Measurements from ENCODE around the gene ANO2.

ANO2 gene

DNA sequence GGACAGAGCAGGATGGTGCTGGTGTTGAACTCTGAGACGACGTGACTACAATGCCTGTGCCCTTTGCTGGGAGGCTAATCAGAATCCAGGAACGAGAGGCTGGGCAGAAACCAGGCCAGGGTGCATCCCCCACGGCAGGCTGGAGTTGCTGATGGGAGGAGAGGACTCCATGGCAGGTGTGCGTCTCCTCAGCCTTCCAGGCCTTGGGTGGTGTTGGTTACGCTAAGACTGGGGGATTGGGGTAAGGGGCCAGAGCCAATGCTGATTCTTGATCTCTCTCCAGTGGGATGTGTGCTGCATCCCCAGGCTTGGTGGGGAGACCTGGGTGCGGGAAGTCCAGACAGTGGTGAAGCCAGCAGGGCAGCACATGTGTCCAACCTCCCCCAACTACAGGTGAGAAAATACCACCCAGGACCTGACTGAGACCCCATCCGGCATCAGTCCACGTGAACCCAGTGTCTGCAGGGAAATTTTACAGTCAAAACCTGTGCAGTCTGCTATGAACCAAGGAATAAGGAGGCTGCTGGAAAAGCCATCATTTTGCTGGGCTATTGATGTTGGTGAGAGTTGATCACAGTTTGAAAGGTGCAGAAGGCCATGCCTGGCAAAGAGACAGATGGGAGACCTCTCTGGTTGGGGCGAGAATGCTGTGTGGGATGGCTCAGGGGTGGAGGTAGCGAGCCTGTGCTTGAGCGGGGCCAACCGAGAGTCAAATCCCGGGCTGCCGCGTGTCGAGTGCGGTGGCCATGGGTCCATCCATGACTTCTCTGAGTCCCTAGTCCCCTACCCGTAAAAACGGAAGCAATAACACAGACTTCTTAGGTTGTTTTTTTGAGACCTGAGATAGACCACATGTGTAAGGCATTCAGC lies 423.4 kb downstream of the ANO2 start:
- Histone ChIP-seq H4K8ac (ENCODE audit: low read depth, low read length) (no peak overlapping the region), H3K9me3 (replicated peaks in 1 of 2; ENCODE audit: control insufficient read depth in 2 of 2, insufficient read depth in 1 of 2, low read depth in 1 of 2, low read length in 2 of 2) (no peaks in the 10 kb centered on the region)

DNA sequence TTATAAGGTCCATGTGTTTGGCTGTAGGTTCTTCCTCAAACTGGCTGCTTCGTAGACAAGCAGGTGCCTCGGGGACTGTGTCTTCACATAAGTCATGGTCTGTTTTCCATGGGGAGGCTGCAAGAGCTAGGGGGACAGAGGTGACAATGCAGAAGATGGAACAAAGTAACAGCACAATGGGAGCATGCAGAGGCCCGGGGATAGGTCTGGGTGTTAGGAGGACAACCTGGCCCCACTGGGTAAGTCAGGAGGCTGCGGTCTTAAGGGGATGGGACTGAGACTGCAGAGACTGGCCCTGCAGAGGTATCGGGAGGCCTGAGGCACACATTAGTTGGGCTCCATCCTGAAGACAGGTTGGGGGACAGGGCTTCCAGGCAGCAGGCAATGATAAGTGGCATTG lies 424.2 kb downstream of the ANO2 start:
- H3K36me3 ChIP-seq (replicated peaks in 1 of 2; ENCODE audit: control insufficient read depth in 2 of 2, insufficient read depth in 2 of 2, low read length in 2 of 2): no peaks in the 10 kb centered on the region
- H4K91ac ChIP-seq (ENCODE audit: low read depth, low read length, poor library complexity): no peak overlapping the region
- H2AFZ ChIP-seq (ENCODE audit: low read length): no peak overlapping the region
- H3K4ac ChIP-seq (ENCODE audit: low read length): no peak overlapping the region
- no peak overlapping the region for H2BK12ac ChIP-seq (ENCODE audit: low read length)
- H2AK5ac ChIP-seq (ENCODE audit: low read depth, low read length): no peak overlapping the region
- WGBS, 2 donors (ENCODE audit: extremely low coverage in 2 of 2, insufficient read length in 2 of 2, insufficient replicate concordance in 1 of 2): no CpG with 5 or more reads among the region's 5 CpGs
- H3K18ac ChIP-seq (ENCODE audit: low read length): no peak overlapping the region
- no peak for DNase-seq (ENCODE audit: low spot score)
- H4K8ac ChIP-seq (ENCODE audit: low read depth, low read length): no peak overlapping the region
- H3K14ac ChIP-seq (ENCODE audit: low read length): no peak overlapping the region
- H3K27me3 ChIP-seq (ENCODE audit: control insufficient read depth in 3 of 3, insufficient read depth in 3 of 3, low read depth in 1 of 3, low read length in 3 of 3): no peaks in the 10 kb centered on the region
- no peak overlapping the region for H3K23ac ChIP-seq (ENCODE audit: low read depth, low read length, poor library complexity)
- H2BK5ac ChIP-seq (ENCODE audit: low read length): no peak overlapping the region
- H3K9ac ChIP-seq (ENCODE audit: low read depth, low read length, poor library complexity): no peak overlapping the region
- H3K27ac ChIP-seq (replicated peaks; ENCODE audit: low read length): no peak overlapping the region
- H3K9me3 ChIP-seq (replicated peaks in 1 of 2; ENCODE audit: control insufficient read depth in 2 of 2, insufficient read depth in 1 of 2, low read depth in 1 of 2, low read length in 2 of 2): no peaks in the 10 kb centered on the region
- no peak overlapping the region for H3K4me2 ChIP-seq (ENCODE audit: insufficient read depth, low read length, poor library complexity, severe bottlenecking)
- no peaks in the 10 kb centered on the region for H3K79me1 ChIP-seq (ENCODE audit: low read depth, low read length)
- H2BK15ac ChIP-seq (ENCODE audit: low read length): no peak overlapping the region
- no peak overlapping the region for H3K4me3 ChIP-seq (ENCODE audit: low read length in 2 of 2)
- H3K4me1 ChIP-seq (ENCODE audit: control insufficient read depth in 2 of 2, insufficient read depth in 1 of 2, low read depth in 1 of 2, low read length in 2 of 2): peaks cover 2 to 8% of the 10 kb centered on the region in 2 donors
- H2BK120ac ChIP-seq (ENCODE audit: low read depth, low read length): no peak overlapping the region

More for the DNA sequence above, 423.4 kb downstream of the ANO2 start:
- Histone ChIP-seq H2BK15ac (ENCODE audit: low read length) (no peak overlapping the region), H3K36me3 (replicated peaks in 1 of 2; ENCODE audit: control insufficient read depth in 2 of 2, insufficient read depth in 2 of 2, low read length in 2 of 2) (no peaks in the 10 kb centered on the region), H3K9ac (ENCODE audit: low read depth, low read length, poor library complexity) (no peak overlapping the region), H2BK5ac (ENCODE audit: low read length) (no peak overlapping the region), H3K27me3 (ENCODE audit: control insufficient read depth in 3 of 3, insufficient read depth in 3 of 3, low read depth in 1 of 3, low read length in 3 of 3) (no peaks in the 10 kb centered on the region), H3K18ac (ENCODE audit: low read length) (peak overlapping the region; percentile 0), H3K23ac (ENCODE audit: low read depth, low read length, poor library complexity) (no peak overlapping the region), H3K4me1 (ENCODE audit: control insufficient read depth in 2 of 2, insufficient read depth in 1 of 2, low read depth in 1 of 2, low read length in 2 of 2) (peaks cover 2 to 4% of the 10 kb centered on the region in 2 donors), H3K4ac (ENCODE audit: low read length) (no peak overlapping the region), H2BK12ac (ENCODE audit: low read length) (no peak overlapping the region), H3K79me1 (ENCODE audit: low read depth, low read length) (no peaks in the 10 kb centered on the region), H2BK120ac (ENCODE audit: low read depth, low read length) (no peak overlapping the region), H3K27ac (replicated peaks; ENCODE audit: low read length) (no peak overlapping the region), H3K14ac (ENCODE audit: low read length) (no peak overlapping the region), H3K4me2 (ENCODE audit: insufficient read depth, low read length, poor library complexity, severe bottlenecking) (no peak overlapping the region), H2AFZ (ENCODE audit: low read length) (no peak overlapping the region), H3K4me3 (ENCODE audit: low read length in 2 of 2) (no peak overlapping the region), H2AK5ac (ENCODE audit: low read depth, low read length) (no peak overlapping the region), H4K91ac (ENCODE audit: low read depth, low read length, poor library complexity) (peak overlapping the region; percentile 57)
- DNase-seq (ENCODE audit: low spot score): no peak
- WGBS, 2 donors (ENCODE audit: extremely low coverage in 2 of 2, insufficient read length in 2 of 2, insufficient replicate concordance in 1 of 2): no CpG with 5 or more reads among the region's 20 CpGs

DNA sequence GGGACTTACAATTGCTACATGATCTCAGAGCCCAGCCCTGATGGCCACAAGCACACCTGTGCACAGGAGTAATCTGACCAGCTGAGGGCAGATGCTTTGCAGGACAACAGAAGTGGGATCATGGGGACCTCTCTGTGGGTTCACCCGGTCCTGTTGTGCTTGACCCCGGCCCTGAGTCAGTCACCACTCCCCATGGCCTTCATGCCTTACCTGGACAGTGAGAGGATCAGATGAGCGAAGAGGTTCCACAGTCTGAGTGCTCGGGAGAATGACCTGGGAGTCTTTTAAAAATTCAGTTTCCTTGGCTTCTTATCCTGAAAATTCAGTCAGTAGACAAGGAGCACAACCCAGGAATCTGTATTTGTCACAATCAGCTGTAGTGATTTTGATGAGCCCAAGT lies 425.0 kb downstream of the ANO2 start:
- H3K14ac ChIP-seq (ENCODE audit: low read length): no peak overlapping the region
- H4K91ac ChIP-seq (ENCODE audit: low read depth, low read length, poor library complexity): no peak overlapping the region
- no peak overlapping the region for H3K4me2 ChIP-seq (ENCODE audit: insufficient read depth, low read length, poor library complexity, severe bottlenecking)
- peaks cover 2 to 8% of the 10 kb centered on the region in 2 donors for H3K4me1 ChIP-seq (ENCODE audit: control insufficient read depth in 2 of 2, insufficient read depth in 1 of 2, low read depth in 1 of 2, low read length in 2 of 2)
- H3K79me1 ChIP-seq (ENCODE audit: low read depth, low read length): no peaks in the 10 kb centered on the region
- no peak overlapping the region for H3K9ac ChIP-seq (ENCODE audit: low read depth, low read length, poor library complexity)
- DNase-seq (ENCODE audit: low spot score): no peak
- H2BK5ac ChIP-seq (ENCODE audit: low read length): no peak overlapping the region
- H3K36me3 ChIP-seq (replicated peaks in 1 of 2; ENCODE audit: control insufficient read depth in 2 of 2, insufficient read depth in 2 of 2, low read length in 2 of 2): no peaks in the 10 kb centered on the region
- H2BK120ac ChIP-seq (ENCODE audit: low read depth, low read length): no peak overlapping the region
- no peak overlapping the region for H2BK12ac ChIP-seq (ENCODE audit: low read length)
- H3K4me3 ChIP-seq (ENCODE audit: low read length in 2 of 2): no peak overlapping the region
- no peak overlapping the region for H3K27ac ChIP-seq (replicated peaks; ENCODE audit: low read length)
- no CpG with 5 or more reads among the region's 4 CpGs for WGBS, 2 donors (ENCODE audit: extremely low coverage in 2 of 2, insufficient read length in 2 of 2, insufficient replicate concordance in 1 of 2)
- no peak overlapping the region for H3K4ac ChIP-seq (ENCODE audit: low read length)
- H2AK5ac ChIP-seq (ENCODE audit: low read depth, low read length): no peak overlapping the region
- H3K18ac ChIP-seq (ENCODE audit: low read length): no peak overlapping the region
- H2AFZ ChIP-seq (ENCODE audit: low read length): no peak overlapping the region
- H3K9me3 ChIP-seq (replicated peaks in 1 of 2; ENCODE audit: control insufficient read depth in 2 of 2, insufficient read depth in 1 of 2, low read depth in 1 of 2, low read length in 2 of 2): no peaks in the 10 kb centered on the region
- H4K8ac ChIP-seq (ENCODE audit: low read depth, low read length): no peak overlapping the region
- no peak overlapping the region for H2BK15ac ChIP-seq (ENCODE audit: low read length)
- no peaks in the 10 kb centered on the region for H3K27me3 ChIP-seq (ENCODE audit: control insufficient read depth in 3 of 3, insufficient read depth in 3 of 3, low read depth in 1 of 3, low read length in 3 of 3)
- no peak overlapping the region for H3K23ac ChIP-seq (ENCODE audit: low read depth, low read length, poor library complexity)

DNA sequence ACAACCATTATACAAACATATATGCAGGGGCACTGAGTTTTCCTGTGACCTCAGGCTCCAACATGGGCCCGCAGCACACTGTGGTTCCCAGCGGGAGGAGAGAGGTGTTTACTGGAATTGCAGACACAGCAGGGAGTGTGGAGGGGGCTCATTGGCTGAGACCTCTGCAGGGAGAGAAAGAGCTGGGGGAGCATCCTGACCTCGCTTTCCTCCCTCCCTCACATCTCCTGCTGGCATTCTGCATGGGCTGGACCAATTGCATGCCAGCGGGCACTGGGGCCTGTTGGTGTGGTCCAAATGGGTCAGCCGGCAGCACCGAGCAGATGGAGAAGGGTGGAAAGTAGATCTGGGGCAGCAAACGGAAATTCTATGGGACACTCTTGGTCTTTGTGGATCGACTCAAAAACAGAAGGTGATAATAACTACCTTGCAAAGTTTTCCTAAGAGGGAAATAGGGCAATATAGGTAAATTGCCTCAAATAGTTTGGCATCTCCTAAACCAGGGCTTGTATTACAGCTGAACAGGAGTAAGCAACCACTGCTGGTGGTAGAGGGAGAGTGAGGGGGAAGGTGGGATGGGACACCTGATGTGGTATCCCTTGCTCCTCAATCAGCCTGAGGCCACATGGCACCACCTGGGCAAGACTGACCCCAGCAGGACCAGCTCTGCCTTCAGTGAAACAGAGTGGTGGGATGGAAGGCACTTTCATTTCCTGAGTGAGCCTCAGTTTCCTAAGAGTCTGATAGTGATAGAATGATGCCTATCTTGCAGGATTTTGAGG lies 426.3 kb downstream of the ANO2 start:
- Histone ChIP-seq H3K23ac (ENCODE audit: low read depth, low read length, poor library complexity) (no peak overlapping the region), H2AK5ac (ENCODE audit: low read depth, low read length) (no peak overlapping the region), H4K8ac (ENCODE audit: low read depth, low read length) (no peak overlapping the region), H3K4me3 (ENCODE audit: low read length in 2 of 2) (no peak overlapping the region), H3K14ac (ENCODE audit: low read length) (no peak overlapping the region), H2AFZ (ENCODE audit: low read length) (no peak overlapping the region), H2BK120ac (ENCODE audit: low read depth, low read length) (no peak overlapping the region), H3K4me2 (ENCODE audit: insufficient read depth, low read length, poor library complexity, severe bottlenecking) (no peak overlapping the region), H2BK12ac (ENCODE audit: low read length) (no peak overlapping the region), H2BK5ac (ENCODE audit: low read length) (no peak overlapping the region), H4K91ac (ENCODE audit: low read depth, low read length, poor library complexity) (no peak overlapping the region), H3K36me3 (replicated peaks in 1 of 2; ENCODE audit: control insufficient read depth in 2 of 2, insufficient read depth in 2 of 2, low read length in 2 of 2) (no peaks in the 10 kb centered on the region), H3K27me3 (ENCODE audit: control insufficient read depth in 3 of 3, insufficient read depth in 3 of 3, low read depth in 1 of 3, low read length in 3 of 3) (no peaks in the 10 kb centered on the region), H3K4me1 (ENCODE audit: control insufficient read depth in 2 of 2, insufficient read depth in 1 of 2, low read depth in 1 of 2, low read length in 2 of 2) (peaks cover 2 to 8% of the 10 kb centered on the region in 2 donors), H3K4ac (ENCODE audit: low read length) (no peak overlapping the region), H2BK15ac (ENCODE audit: low read length) (no peak overlapping the region), H3K79me1 (ENCODE audit: low read depth, low read length) (no peaks in the 10 kb centered on the region), H3K18ac (ENCODE audit: low read length) (no peak overlapping the region), H3K27ac (replicated peaks; ENCODE audit: low read length) (no peak overlapping the region), H3K9ac (ENCODE audit: low read depth, low read length, poor library complexity) (no peak overlapping the region), H3K9me3 (replicated peaks in 1 of 2; ENCODE audit: control insufficient read depth in 2 of 2, insufficient read depth in 1 of 2, low read depth in 1 of 2, low read length in 2 of 2) (no peaks in the 10 kb centered on the region)
- WGBS, 2 donors (ENCODE audit: extremely low coverage in 2 of 2, insufficient read length in 2 of 2, insufficient replicate concordance in 1 of 2): no CpG with 5 or more reads among the region's 8 CpGs
- no peak for DNase-seq (ENCODE audit: low spot score)
